GM23338 (cell line): Measurements from ENCODE around the gene ZNF202. TPM values are rescaled to one million over a fixed set of nuclear protein-coding genes. Genes with fewer than 3 reads are reported as not detected.

Experiments used
- ATAC-seq: fragments of 200-7000 bp; cut with Tn5 transposase; 3 replicates; pipeline ENCODE4 v1.9.1; 2020
- DNase-seq: peaks from one replicate; pipeline ENCODE4 v3.0.0-alpha.2; 2015; ENCODE audit warnings: low spot score
- H2AFZ ChIP-seq: fragments of 200-600 bp; sonication (generic); 2 replicates; pipeline ENCODE4 v1.8.0; 2016; ENCODE audit warnings: antibody characterized with exemption, mild to moderate bottlenecking, moderate library complexity
- H3F3A ChIP-seq: fragments of 200-600 bp; sonication (generic); replicated peaks from 2 replicates; pipeline ENCODE4 v1.8.0; 2017; ENCODE audit warnings: antibody characterized with exemption, mixed run types, low read depth
- H3K27ac ChIP-seq: fragments of 200-600 bp; sonication (generic); 2 replicates; pipeline ENCODE4 v1.6.1; 2016; ENCODE audit warnings: low read depth
- H3K27me3 ChIP-seq: fragments of 200-600 bp; sonication (generic); 2 replicates; pipeline ENCODE4 v1.8.0; 2016; ENCODE audit warnings: mild to moderate bottlenecking, mixed run types, moderate library complexity; ENCODE audit not compliant: insufficient read depth
- H3K36me3 ChIP-seq: fragments of 200-600 bp; sonication (generic); 2 replicates; pipeline ENCODE4 v1.8.0; 2016; ENCODE audit warnings: mild to moderate bottlenecking; ENCODE audit not compliant: insufficient read depth
- H3K4me1 ChIP-seq: fragments of 200-600 bp; sonication (generic); 2 replicates; pipeline ENCODE4 v1.8.0; 2016; ENCODE audit warnings: mild to moderate bottlenecking, moderate library complexity; ENCODE audit not compliant: insufficient read depth
- H3K4me2 ChIP-seq: fragments of 200-600 bp; sonication (generic); 2 replicates; pipeline ENCODE4 v1.7.1; 2017; ENCODE audit warnings: mixed run types
- H3K4me3 ChIP-seq: fragments of 200-600 bp; sonication (generic); 2 replicates; pipeline ENCODE4 v1.6.1; 2016; ENCODE audit warnings: mixed run types
- H3K79me2 ChIP-seq: fragments of 200-600 bp; sonication (generic); replicated peaks from 2 replicates; pipeline ENCODE4 v1.8.0; 2017; ENCODE audit warnings: mild to moderate bottlenecking; ENCODE audit not compliant: insufficient read depth
- H3K9me2 ChIP-seq: fragments of 200-600 bp; sonication (generic); 2 replicates; pipeline ENCODE4 v1.8.0; 2017; ENCODE audit not compliant: insufficient read depth
- H4K20me1 ChIP-seq: fragments of 200-600 bp; sonication (generic); replicated peaks from 2 replicates; pipeline ENCODE4 v1.8.0; 2017; ENCODE audit warnings: mild to moderate bottlenecking; ENCODE audit not compliant: insufficient read depth
- H3K27ac Mint-ChIP-seq: 2 replicates; pipeline ENCODE4 v1.8.0; 2020; ENCODE audit warnings: inconsistent platforms, mild to moderate bottlenecking, moderate library complexity, mixed read lengths
- H3K27me3 Mint-ChIP-seq: 3 replicates; pipeline ENCODE4 v1.8.0; 2022; ENCODE audit warnings: low read depth, mild to moderate bottlenecking, moderate library complexity, mixed read lengths, inconsistent platforms; ENCODE audit not compliant: insufficient read depth, poor library complexity
- H3K36me3 Mint-ChIP-seq: 3 replicates; pipeline ENCODE4 v1.8.0; 2021; ENCODE audit warnings: low read depth, mild to moderate bottlenecking, inconsistent platforms, moderate library complexity, mixed read lengths
- H3K4me1 Mint-ChIP-seq: 3 replicates; pipeline ENCODE4 v1.8.0; 2020; ENCODE audit warnings: mild to moderate bottlenecking, inconsistent platforms, mixed read lengths
- H3K4me3 Mint-ChIP-seq: 3 replicates; pipeline ENCODE4 v1.8.0; 2021; ENCODE audit warnings: moderate library complexity, mild to moderate bottlenecking, inconsistent platforms, mixed read lengths
- H3K9me3 Mint-ChIP-seq: 3 replicates; pipeline ENCODE4 v1.8.0; 2020; ENCODE audit warnings: moderate library complexity, mild to moderate bottlenecking, inconsistent platforms, mixed read lengths
- CREB1 ChIP-seq: fragments of 250-450 bp; sonication (Bioruptor Pico); IDR thresholded peaks from 2 replicates; pipeline ENCODE4 v1.5.0; 2020; ENCODE audit warnings: low read depth, mild to moderate bottlenecking, moderate library complexity
- CTCF ChIP-seq, 2 experiments: fragments of 200-600 bp in 1 of 2; sonication (generic) in 1 of 2; conservative IDR thresholded peaks; 2 replicates each; pipeline versions ENCODE4 v1.5.1 to v1.6.1; 2016 to 2017; ENCODE audit warnings: antibody characterized with exemption in 2 of 2, low read depth in 2 of 2, mild to moderate bottlenecking in 2 of 2, moderate library complexity in 1 of 2
- ETS1 ChIP-seq: IDR thresholded peaks from 2 replicates; pipeline ENCODE4 v1.6.1; 2016; ENCODE audit warnings: antibody characterized with exemption
- JUNB ChIP-seq: IDR thresholded peaks from one replicate; pipeline ENCODE4 v1.6.1; 2016; ENCODE audit warnings: antibody characterized with exemption; ENCODE audit not compliant: unreplicated experiment
- NANOG ChIP-seq: IDR thresholded peaks from 2 replicates; pipeline ENCODE4 v1.6.1; 2016; ENCODE audit warnings: antibody characterized with exemption, borderline replicate concordance
- STAT1 ChIP-seq: IDR thresholded peaks from one replicate; pipeline ENCODE4 v1.6.1; 2016; ENCODE audit warnings: antibody characterized with exemption; ENCODE audit not compliant: unreplicated experiment
- ZNF114 ChIP-seq: fragments of 250-450 bp; sonication (Bioruptor Pico); IDR thresholded peaks from 2 replicates; pipeline ENCODE4 v1.5.0; 2020; ENCODE audit warnings: mild to moderate bottlenecking, moderate library complexity
- ZNF462 ChIP-seq: fragments of 250-450 bp; sonication (Bioruptor Pico); IDR thresholded peaks from 2 replicates; pipeline ENCODE4 v1.5.0; 2020; ENCODE audit warnings: mild to moderate bottlenecking, moderate library complexity
- polyA plus RNA-seq: library from polyadenylated mRNA; unstranded; fragments of >200 nt; fragmentation: Nextera tagmentation; extraction: Ambion mirVana; gene quantifications from 2 replicates; pipeline ENCODE4 v1.2.1, GENCODE V29; 2016
- total RNA-seq: library from RNA; depleted of rRNA; stranded (reverse); fragments of >200 nt; shearing (Covaris generic); gene quantifications from 2 replicates; pipeline ENCODE4 v1.2.3, GENCODE V29; 2014

The ZNF202 gene
- total and polyA plus RNA-seq, 2 experiments from 2014 or later: 18.2 to 36.7 TPM

- TF ChIP-seq ZNF462 (CRISPR knock-in tag) (no peak), NANOG (no peak), CREB1 (CRISPR knock-in tag) (no peak), ETS1 (no peak)
These were observed 63.2 kb downstream of the ZNF202 start (continued) for GRCh38 chr11:123678246-123678645.

GRCh38 chr11:123677510-123677909, 64.0 kb downstream of the ZNF202 start:
- H3K27me3 ChIP-seq: no peaks in the 10 kb centered on the region
- ATAC-seq (no peak), DNase-seq (no peak)
- H3K4me1 ChIP-seq: no peaks in the 10 kb centered on the region
- no peak overlapping the region; the same call in 1 of the 2 replicates for H2AFZ ChIP-seq
- H3K27ac ChIP-seq: no peak overlapping the region
- Mint-ChIP-seq H3K4me3 (no peak overlapping the region), H3K36me3 (no peaks in the 10 kb centered on the region), H3K9me3 (no peaks in the 10 kb centered on the region; the same call in 2 of the 3 replicates), H3K4me1 (no peaks in the 10 kb centered on the region), H3K27me3 (no peaks in the 10 kb centered on the region), H3K27ac (no peak overlapping the region)
- H3K4me2 ChIP-seq: no peak overlapping the region
- no peaks in the 10 kb centered on the region for H3K36me3 ChIP-seq
- H3F3A ChIP-seq: no peaks in the 10 kb centered on the region
- H3K79me2 ChIP-seq: no peaks in the 10 kb centered on the region
- no peaks in the 10 kb centered on the region for H4K20me1 ChIP-seq
- H3K9me2 ChIP-seq: peaks cover 4% of the 10 kb centered on the region; the same call in 1 of the 2 replicates
- no peak overlapping the region for H3K4me3 ChIP-seq
- TF ChIP-seq CTCF (conservative IDR thresholded peaks at IDR 0.05; ENCODE audit: low read depth in 2 of 2) (no peak), STAT1 (no peak), NANOG (no peak), ZNF114 (CRISPR knock-in tag) (no peak), JUNB (no peak)
